WTC11 (cell line): ENCODE measurements around the gene AFP. TPM values are rescaled to one million over a fixed set of nuclear protein-coding genes. Genes with fewer than 3 reads are reported as not detected.

ENCODE experiments used
- ATAC-seq: fragments of 200-7000 bp; cut with Tn5 transposase; 2 replicates; pipeline ENCODE4 v1.10.0; 2021; ENCODE audit warnings: mild to moderate bottlenecking, moderate library complexity
- CTCF ChIA-PET: fragments of 300-600 bp; sonication (Branson Sonifier 250); formaldehyde crosslinking; loops from one replicate; lab custom pipeline; 2021; ENCODE audit warnings: antibody characterized with exemption; lab: Charles Lee
- POLR2A ChIA-PET: fragments of 350-600 bp; sonication (Branson Sonifier 250); formaldehyde crosslinking; loops from one replicate; lab custom pipeline; 2021; ENCODE audit warnings: antibody characterized with exemption; lab: Charles Lee
- DNase-seq: peaks from one replicate; pipeline ENCODE4 v3.0.0; 2021; ENCODE audit warnings: low spot score
- H3K27ac Mint-ChIP-seq: 2 replicates; pipeline ENCODE4 v1.8.0; 2021; ENCODE audit warnings: mixed read lengths
- H3K27me3 Mint-ChIP-seq: 2 replicates; pipeline ENCODE4 v1.8.0; 2021; ENCODE audit warnings: low read depth, mild to moderate bottlenecking, moderate library complexity, mixed read lengths
- H3K36me3 Mint-ChIP-seq: 2 replicates; pipeline ENCODE4 v1.8.0; 2021; ENCODE audit warnings: mixed read lengths
- H3K4me1 Mint-ChIP-seq: 2 replicates; pipeline ENCODE4 v1.8.0; 2022; ENCODE audit warnings: mixed read lengths
- H3K4me3 Mint-ChIP-seq: 2 replicates; pipeline ENCODE4 v1.8.0; 2021; ENCODE audit warnings: mild to moderate bottlenecking, moderate library complexity, mixed read lengths
- H3K9me3 Mint-ChIP-seq: 2 replicates; pipeline ENCODE4 v1.8.0; 2021; ENCODE audit warnings: mixed read lengths
- AR ChIP-seq: fragments of 250-450 bp; sonication (Bioruptor Pico); IDR thresholded peaks from 2 replicates; pipeline ENCODE4 v1.9.0; 2021; ENCODE audit warnings: mild to moderate bottlenecking
- CREB1 ChIP-seq: sonication (generic); formaldehyde crosslinking; IDR thresholded peaks from 2 replicates; pipeline ENCODE4 v1.8.0; 2023; ENCODE audit warnings: mild to moderate bottlenecking, missing genetic modification reagents
- CREM ChIP-seq: sonication (generic); formaldehyde crosslinking; IDR thresholded peaks from 2 replicates; pipeline ENCODE4 v1.8.1; 2022; ENCODE audit warnings: mild to moderate bottlenecking, missing genetic modification reagents, moderate library complexity
- EMX1 ChIP-seq: fragments of 250-450 bp; sonication (Bioruptor Pico); IDR thresholded peaks from 2 replicates; pipeline ENCODE4 v1.8.0; 2021; ENCODE audit warnings: mild to moderate bottlenecking
- ESRRA ChIP-seq: sonication (generic); formaldehyde crosslinking; IDR thresholded peaks from 2 replicates; pipeline ENCODE4 v1.8.1; 2022; ENCODE audit warnings: mild to moderate bottlenecking, missing genetic modification reagents, borderline replicate concordance
- GRHL2 ChIP-seq: fragments of 250-450 bp; sonication (Bioruptor Pico); IDR thresholded peaks from 2 replicates; pipeline ENCODE4 v1.8.0; 2022; ENCODE audit warnings: mild to moderate bottlenecking, moderate library complexity; ENCODE audit not compliant: insufficient replicate concordance, severe bottlenecking
- MLX ChIP-seq: sonication (generic); formaldehyde crosslinking; IDR thresholded peaks from 2 replicates; pipeline ENCODE4 v1.8.1; 2023; ENCODE audit warnings: mild to moderate bottlenecking, missing genetic modification reagents, moderate library complexity
- NR1H2 ChIP-seq: sonication (generic); formaldehyde crosslinking; IDR thresholded peaks from 2 replicates; pipeline ENCODE4 v1.9.0; 2021; ENCODE audit warnings: mild to moderate bottlenecking, moderate library complexity, missing genetic modification reagents
- OVOL2 ChIP-seq: fragments of 250-450 bp; sonication (Bioruptor Pico); IDR thresholded peaks from 2 replicates; pipeline ENCODE4 v1.9.0; 2021; ENCODE audit warnings: mild to moderate bottlenecking, borderline replicate concordance
- RORB ChIP-seq: fragments of 250-450 bp; sonication (Bioruptor Pico); IDR thresholded peaks from 2 replicates; pipeline ENCODE4 v1.9.0; 2021; ENCODE audit warnings: mild to moderate bottlenecking
- ZNF121 ChIP-seq: sonication (generic); formaldehyde crosslinking; IDR thresholded peaks from 2 replicates; pipeline ENCODE4 v1.8.0; 2023; ENCODE audit warnings: missing genetic modification reagents
- ZNF138 ChIP-seq: sonication (generic); formaldehyde crosslinking; conservative IDR thresholded peaks from 2 replicates; pipeline ENCODE4 v1.8.1; 2022; ENCODE audit warnings: mild to moderate bottlenecking, moderate library complexity, missing genetic modification reagents
- ZNF232 ChIP-seq: sonication (generic); formaldehyde crosslinking; IDR thresholded peaks from 2 replicates; pipeline ENCODE4 v1.8.0; 2022; ENCODE audit warnings: mild to moderate bottlenecking, missing genetic modification reagents
- ZNF263 ChIP-seq: sonication (generic); formaldehyde crosslinking; IDR thresholded peaks from 2 replicates; pipeline ENCODE4 v1.8.1; 2022; ENCODE audit warnings: low read depth, mild to moderate bottlenecking, moderate library complexity, missing genetic modification reagents
- ZNF281 ChIP-seq: sonication (generic); formaldehyde crosslinking; IDR thresholded peaks from 2 replicates; pipeline ENCODE4 v1.8.0; 2023; ENCODE audit warnings: mild to moderate bottlenecking, missing genetic modification reagents
- ZNF416 ChIP-seq: fragments of 250-450 bp; sonication (Bioruptor Pico); IDR thresholded peaks from 2 replicates; pipeline ENCODE4 v1.9.0; 2021; ENCODE audit warnings: mild to moderate bottlenecking, inconsistent platforms
- total RNA-seq: library from RNA; stranded (reverse); gene quantifications from 3 replicates; pipeline ENCODE4 v1.2.3, GENCODE V29; 2021
- TF ChIP-seq, protein P1 (sequence below): sonication (generic); formaldehyde crosslinking; IDR thresholded peaks from 2 replicates; pipeline ENCODE4 v1.8.1; 2022; ENCODE audit warnings: mild to moderate bottlenecking, missing genetic modification reagents, moderate library complexity, borderline replicate concordance
- TF ChIP-seq, protein P2 (sequence below): sonication (generic); formaldehyde crosslinking; IDR thresholded peaks from 2 replicates; pipeline ENCODE4 v1.8.1; 2023; ENCODE audit warnings: mild to moderate bottlenecking, missing genetic modification reagents, borderline replicate concordance

Gene AFP
- total RNA-seq, 1 experiment from 2014 or later: 1.8 TPM

DNA sequence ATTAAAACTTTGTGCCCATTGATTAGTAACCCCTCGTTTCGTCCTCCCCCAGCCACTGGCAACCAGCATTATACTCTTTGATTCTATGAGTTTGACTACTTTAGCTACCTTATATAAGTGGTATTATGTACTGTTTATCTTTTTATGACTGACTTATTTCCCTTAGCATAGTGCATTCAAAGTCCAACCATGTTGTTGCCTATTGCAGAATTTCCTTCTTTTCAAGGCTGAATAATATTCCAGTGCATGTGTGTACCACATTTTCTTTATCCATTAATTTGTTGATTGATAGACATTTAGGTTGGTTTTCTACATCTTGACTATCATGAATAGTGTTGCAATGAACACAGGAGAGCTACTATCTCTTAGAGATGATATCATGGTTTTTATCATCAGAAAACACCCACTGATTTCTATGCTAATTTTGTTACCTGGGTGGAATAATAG lies 28.8 kb upstream of the AFP start:
- peaks cover 10% of the 10 kb centered on the region for H3K4me1 Mint-ChIP-seq
- TF ChIP-seq GRHL2 (CRISPR knock-in tag) (no peak), RORB (CRISPR knock-in tag) (no peak), ZNF416 (CRISPR knock-in tag) (no peak), EMX1 (CRISPR knock-in tag) (no peak), ZNF138 (CRISPR knock-in tag) (no peak), ZNF232 (CRISPR knock-in tag) (no peak), AR (CRISPR knock-in tag) (no peak), ZNF121 (CRISPR knock-in tag) (no peak), ZNF281 (CRISPR knock-in tag) (no peak), CREM (CRISPR knock-in tag) (no peak)
- H3K4me3 Mint-ChIP-seq: no peak overlapping the region
- POLR2A ChIA-PET: no interaction called here
- ATAC-seq: no peak
- CTCF ChIA-PET: no interaction called here
- H3K9me3 Mint-ChIP-seq: no peaks in the 10 kb centered on the region
- no peak for DNase-seq
- no peaks in the 10 kb centered on the region for H3K36me3 Mint-ChIP-seq
- H3K27ac Mint-ChIP-seq: no peak overlapping the region
- H3K27me3 Mint-ChIP-seq: no peaks in the 10 kb centered on the region

- no peak for DNase-seq
- Mint-ChIP-seq H3K27ac (no peak overlapping the region), H3K4me3 (no peak overlapping the region), H3K4me1 (peaks cover 10% of the 10 kb centered on the region), H3K27me3 (no peaks in the 10 kb centered on the region), H3K9me3 (no peaks in the 10 kb centered on the region), H3K36me3 (no peaks in the 10 kb centered on the region)
- no peak for ATAC-seq
- ChIA-PET POLR2A (no interaction called here), CTCF (interaction anchor here (0.6 kb wide), 1 partner anchor 246 kb away, joined by 7 read pairs; no protein-coding TSS in a partner anchor)
- no peak for TF ChIP-seq CREB1 (CRISPR knock-in tag)
- TF ChIP-seq ZNF138 (CRISPR knock-in tag): no peak
- no peak for TF ChIP-seq MLX
- TF ChIP-seq NR1H2 (CRISPR knock-in tag): no peak
- no peak for TF ChIP-seq ZNF232 (CRISPR knock-in tag)
- TF ChIP-seq, protein P1, sequence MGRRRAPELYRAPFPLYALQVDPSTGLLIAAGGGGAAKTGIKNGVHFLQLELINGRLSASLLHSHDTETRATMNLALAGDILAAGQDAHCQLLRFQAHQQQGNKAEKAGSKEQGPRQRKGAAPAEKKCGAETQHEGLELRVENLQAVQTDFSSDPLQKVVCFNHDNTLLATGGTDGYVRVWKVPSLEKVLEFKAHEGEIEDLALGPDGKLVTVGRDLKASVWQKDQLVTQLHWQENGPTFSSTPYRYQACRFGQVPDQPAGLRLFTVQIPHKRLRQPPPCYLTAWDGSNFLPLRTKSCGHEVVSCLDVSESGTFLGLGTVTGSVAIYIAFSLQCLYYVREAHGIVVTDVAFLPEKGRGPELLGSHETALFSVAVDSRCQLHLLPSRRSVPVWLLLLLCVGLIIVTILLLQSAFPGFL (CRISPR knock-in tag): no peak
- no peak for TF ChIP-seq ZNF263 (CRISPR knock-in tag)
- TF ChIP-seq, protein P2, sequence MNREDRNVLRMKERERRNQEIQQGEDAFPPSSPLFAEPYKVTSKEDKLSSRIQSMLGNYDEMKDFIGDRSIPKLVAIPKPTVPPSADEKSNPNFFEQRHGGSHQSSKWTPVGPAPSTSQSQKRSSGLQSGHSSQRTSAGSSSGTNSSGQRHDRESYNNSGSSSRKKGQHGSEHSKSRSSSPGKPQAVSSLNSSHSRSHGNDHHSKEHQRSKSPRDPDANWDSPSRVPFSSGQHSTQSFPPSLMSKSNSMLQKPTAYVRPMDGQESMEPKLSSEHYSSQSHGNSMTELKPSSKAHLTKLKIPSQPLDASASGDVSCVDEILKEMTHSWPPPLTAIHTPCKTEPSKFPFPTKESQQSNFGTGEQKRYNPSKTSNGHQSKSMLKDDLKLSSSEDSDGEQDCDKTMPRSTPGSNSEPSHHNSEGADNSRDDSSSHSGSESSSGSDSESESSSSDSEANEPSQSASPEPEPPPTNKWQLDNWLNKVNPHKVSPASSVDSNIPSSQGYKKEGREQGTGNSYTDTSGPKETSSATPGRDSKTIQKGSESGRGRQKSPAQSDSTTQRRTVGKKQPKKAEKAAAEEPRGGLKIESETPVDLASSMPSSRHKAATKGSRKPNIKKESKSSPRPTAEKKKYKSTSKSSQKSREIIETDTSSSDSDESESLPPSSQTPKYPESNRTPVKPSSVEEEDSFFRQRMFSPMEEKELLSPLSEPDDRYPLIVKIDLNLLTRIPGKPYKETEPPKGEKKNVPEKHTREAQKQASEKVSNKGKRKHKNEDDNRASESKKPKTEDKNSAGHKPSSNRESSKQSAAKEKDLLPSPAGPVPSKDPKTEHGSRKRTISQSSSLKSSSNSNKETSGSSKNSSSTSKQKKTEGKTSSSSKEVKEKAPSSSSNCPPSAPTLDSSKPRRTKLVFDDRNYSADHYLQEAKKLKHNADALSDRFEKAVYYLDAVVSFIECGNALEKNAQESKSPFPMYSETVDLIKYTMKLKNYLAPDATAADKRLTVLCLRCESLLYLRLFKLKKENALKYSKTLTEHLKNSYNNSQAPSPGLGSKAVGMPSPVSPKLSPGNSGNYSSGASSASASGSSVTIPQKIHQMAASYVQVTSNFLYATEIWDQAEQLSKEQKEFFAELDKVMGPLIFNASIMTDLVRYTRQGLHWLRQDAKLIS (CRISPR knock-in tag): no peak
- TF ChIP-seq OVOL2 (CRISPR knock-in tag): no peak
- no peak for TF ChIP-seq ESRRA (CRISPR knock-in tag)
- TF ChIP-seq GRHL2 (CRISPR knock-in tag): no peak
These were observed 27.7 kb upstream of the AFP start for GRCh38 chr4:73408181-73408867.
